Measurements from ENCODE around the gene ARHGAP32.

- TF ChIP-seq GATA1 (IDR thresholded peaks at IDR 0.05; ENCODE audit: low read depth, low read length) (no peak), POLR2A (IDR thresholded peaks at IDR 0.05; ENCODE audit: low read length) (no peak)
Measured at GRCh38 chr11:129236850-129237249, 44.7 kb upstream of the ARHGAP32 start.

Data from erythroblast (primary cell).